ENCODE results near the gene SLC22A16.

DNA sequence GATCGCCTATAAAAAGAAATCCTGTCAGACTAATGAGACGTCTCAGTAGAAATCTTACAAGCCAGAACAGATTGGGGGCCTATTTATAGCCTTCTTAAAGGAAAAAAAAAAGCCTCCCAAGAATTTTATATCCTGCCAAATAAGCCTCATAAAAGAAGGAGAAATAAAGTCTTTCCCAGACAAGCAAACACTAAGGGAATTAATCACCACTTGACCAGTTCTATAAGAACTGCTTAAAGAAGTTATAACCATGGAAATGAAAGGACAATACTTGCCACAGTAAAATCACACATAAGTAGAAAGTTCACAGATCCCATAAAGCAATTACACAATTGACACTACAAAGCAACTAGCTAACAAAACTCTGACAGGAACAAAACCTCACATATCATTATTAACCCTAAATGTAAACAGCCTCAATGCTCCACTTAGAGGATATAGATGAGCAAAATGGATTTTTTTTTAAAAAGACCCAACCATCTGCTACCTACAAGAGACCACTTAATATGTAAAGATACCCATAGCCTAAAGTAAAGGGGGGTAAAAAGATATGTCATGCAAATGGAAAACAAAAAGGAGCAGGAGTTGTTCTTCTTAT, 13.4 kb downstream of the SLC22A16 start:
- no peak for TF ChIP-seq EZH2phosphoT487 (IDR thresholded peaks at IDR 0.05; ENCODE audit: insufficient read depth, low read depth)
- no peak for TF ChIP-seq EZH2 (IDR thresholded peaks at IDR 0.05; ENCODE audit: insufficient read depth, poor library complexity, severe bottlenecking)
